GM12878 (cell line): ENCODE results near the gene LRR1. TPM values are rescaled to one million over a fixed set of nuclear protein-coding genes. Genes with fewer than 3 reads are reported as not detected.

Source experiments
- ATAC-seq: fragments of 200-7000 bp; cut with Tn5 transposase; 3 replicates; pipeline ENCODE4 v1.9.1; 2020; ENCODE audit warnings: mild to moderate bottlenecking, moderate library complexity
- BruUV-seq: library from RNA; stranded (reverse); fragments of 400-500 nt; replicated peaks from 2 replicates; lab custom pipeline; 2021; lab: Mats Ljungman, UMichigan
- CTCF ChIA-PET: fragments of 300-600 bp; sonication (Branson Sonifier 250); formaldehyde crosslinking; extraction: SDS; loops from one replicate; lab custom pipeline; 2021; ENCODE audit warnings: inconsistent platforms; lab: Yijun Ruan, JAX
- POLR2A ChIA-PET: fragments of 350-600 bp; formaldehyde crosslinking; extraction: SDS; loops from one replicate; lab custom pipeline; 2021; ENCODE audit warnings: inconsistent platforms; lab: Charles Lee
- RAD21 ChIA-PET: fragments of 300-600 bp; sonication (Branson Sonifier 250); formaldehyde crosslinking; loops from one replicate; lab custom pipeline; 2023; ENCODE audit warnings: antibody characterized with exemption; ENCODE audit not compliant: unreplicated experiment; lab: Charles Lee
- SMC1A ChIA-PET: fragments of 300-600 bp; sonication (Branson Sonifier 250); formaldehyde crosslinking; loops from one replicate; lab custom pipeline; 2023; ENCODE audit not compliant: unreplicated experiment, uncharacterized antibody; lab: Charles Lee
- DNase-seq: peaks from one replicate; pipeline ENCODE4 v3.0.0-alpha.2; 2011; ENCODE audit warnings: low read depth, low spot score
- FAIRE-seq: peaks from 3 replicates; lab custom pipeline; 2011; peaks lifted over from hg19 to GRCh38; lab: Jason Lieb, UNC
- H2AFZ ChIP-seq: 2 replicates; pipeline ENCODE4 v1.6.0; 2011; ENCODE audit warnings: low read depth, low read length, control low read depth; ENCODE audit not compliant: control insufficient read depth
- H3K27ac ChIP-seq: 2 replicates; pipeline ENCODE4 v1.5.1; 2011; ENCODE audit warnings: control low read depth; ENCODE audit not compliant: control insufficient read depth, insufficient read depth
- H3K27me3 ChIP-seq, 2 experiments: replicated peaks in 1 of 2; 2 replicates each; pipeline versions ENCODE4 v1.6.0 to v1.6.1; 2011; ENCODE audit warnings: low read length in 1 of 2; ENCODE audit not compliant: control insufficient read depth in 2 of 2, insufficient read depth in 2 of 2
- H3K36me3 ChIP-seq, 2 experiments: 2 replicates each; pipeline ENCODE4 v1.5.1; 2011; ENCODE audit warnings: low read length in 1 of 2; ENCODE audit not compliant: control insufficient read depth in 2 of 2, insufficient read depth in 2 of 2
- H3K4me1 ChIP-seq: 2 replicates; pipeline ENCODE4 v1.6.1; 2011; ENCODE audit warnings: mild to moderate bottlenecking, low read length, moderate library complexity, mixed read lengths; ENCODE audit not compliant: control insufficient read depth, insufficient read depth
- H3K4me2 ChIP-seq: 2 replicates; pipeline ENCODE4 v1.6.0; 2011; ENCODE audit warnings: control low read depth; ENCODE audit not compliant: control insufficient read depth, insufficient read depth
- H3K4me3 ChIP-seq: fragments of 200-600 bp; sonication (generic); 2 replicates; pipeline ENCODE4 v1.5.1; 2016
- H3K79me2 ChIP-seq: 2 replicates; pipeline ENCODE4 v1.6.0; 2011; ENCODE audit warnings: low read length; ENCODE audit not compliant: control insufficient read depth, insufficient read depth
- H3K9ac ChIP-seq: 2 replicates; pipeline ENCODE4 v1.8.0; 2011; ENCODE audit warnings: low read length, control low read depth, mixed read lengths; ENCODE audit not compliant: control insufficient read depth, insufficient read depth
- H3K9me3 ChIP-seq: replicated peaks from 3 replicates; pipeline ENCODE4 v1.5.1; 2011; ENCODE audit warnings: mild to moderate bottlenecking, low read length; ENCODE audit not compliant: control insufficient read depth, insufficient read depth
- H4K20me1 ChIP-seq: 2 replicates; pipeline ENCODE4 v1.6.0; 2011; ENCODE audit not compliant: control insufficient read depth, insufficient read depth
- CREM ChIP-seq: IDR thresholded peaks from 2 replicates; pipeline ENCODE4 v1.6.1; 2014; ENCODE audit warnings: antibody characterized with exemption, low read depth
- FOS ChIP-seq: IDR thresholded peaks from 3 replicates; pipeline ENCODE4 v1.6.1; 2011; ENCODE audit warnings: borderline replicate concordance; ENCODE audit not compliant: insufficient read length; ENCODE audit errors: extremely low read depth
- KAT2A ChIP-seq: conservative IDR thresholded peaks from 2 replicates; pipeline ENCODE4 v1.6.1; 2011; ENCODE audit warnings: low read depth, low read length; ENCODE audit not compliant: control insufficient read depth
- MYB ChIP-seq: fragments of 150-350 bp; IDR thresholded peaks from 2 replicates; pipeline ENCODE4 v1.6.1; 2014; ENCODE audit warnings: mild to moderate bottlenecking, low read depth, low read length, borderline replicate concordance
- NFYA ChIP-seq: IDR thresholded peaks from 2 replicates; pipeline ENCODE4 v1.6.1; 2011; ENCODE audit warnings: low read depth, mild to moderate bottlenecking, low read length, improper control_type of control experiment, borderline replicate concordance
- RAD51 ChIP-seq: fragments of 450-650 bp; IDR thresholded peaks from 2 replicates; pipeline ENCODE4 v1.6.1; 2016; ENCODE audit warnings: moderate library complexity, mild to moderate bottlenecking, inconsistent platforms
- RFX5 ChIP-seq: IDR thresholded peaks from 2 replicates; pipeline ENCODE4 v1.6.1; 2011; ENCODE audit warnings: low read depth, low read length, improper control_type of control experiment
- SREBF1 ChIP-seq: IDR thresholded peaks from 2 replicates; pipeline ENCODE4 v1.6.1; 2012; ENCODE audit warnings: mild to moderate bottlenecking, low read length
- SREBF2 ChIP-seq: IDR thresholded peaks from 2 replicates; pipeline ENCODE4 v1.6.1; 2012; ENCODE audit warnings: mild to moderate bottlenecking, low read length
- YY1 ChIP-seq: IDR thresholded peaks from 2 replicates; pipeline ENCODE4 v1.6.1; 2011; ENCODE audit warnings: low read depth, mild to moderate bottlenecking, low read length
- whole genome bisulfite sequencing: methylation state at CpG from one replicate; pipeline ENCODE4 v1.1.6; 2016; ENCODE audit warnings: low lambda C conversion rate; ENCODE audit not compliant: insufficient replicate concordance, insufficient coverage; ENCODE audit errors: missing lambda C conversion rate; 5-methylcytosine and 5-hydroxymethylcytosine counted together
- in situ Hi-C: fragments of 300-500 bp; cut with MboI; formaldehyde crosslinking; loops from 9 replicates; pipeline ENCODE4 v1.14.3; 2018; ENCODE audit warnings: mixed read lengths
- intact Hi-C: fragments of 100-400 bp; cut with micrococcal nuclease; formaldehyde crosslinking; loops from one replicate; pipeline ENCODE4 v1.14.2; 2022; ENCODE audit not compliant: unreplicated experiment
- polyA plus RNA-seq, 11 experiments: library from polyadenylated mRNA; depleted of rRNA in 4 of 11; unstranded in 6 of 11; stranded (reverse) in 5 of 11; fragments of >200 nt; fragmentation: Nextera tagmentation in 4 of 11; fragmentation: Illumina TruSeq in 1 of 11; extraction: Ambion mirVana in 4 of 11; extraction: Trizol in 1 of 11; gene quantifications; 1 replicate in 1 of 11; 2 replicates in 10 of 11; pipeline versions ENCODE4 v1.2.1 to v1.2.3, GENCODE V29; 2011 to 2016; ENCODE audit warnings: inconsistent platforms in 2 of 11, missing spikeins in 2 of 11, low read depth in 1 of 11
- total RNA-seq, 4 experiments: library from RNA; depleted of rRNA in 3 of 4; stranded (reverse); fragments of >200 nt in 3 of 4; fragmentation: Illumina TruSeq in 1 of 4; extraction: Trizol in 1 of 4; gene quantifications; 2 replicates each; pipeline versions ENCODE4 v1.2.1 to v1.2.3, GENCODE V29; 2013 to 2021
- TF ChIP-seq, protein P1 (sequence below): IDR thresholded peaks from 2 replicates; pipeline ENCODE4 v1.6.1; 2012; ENCODE audit warnings: low read depth, low read length, improper control_type of control experiment
- TF ChIP-seq, protein P2 (sequence below): fragments of 450-650 bp; IDR thresholded peaks from 2 replicates; pipeline ENCODE4 v1.6.1; 2017; ENCODE audit warnings: antibody characterized with exemption, mild to moderate bottlenecking, moderate library complexity
- TF ChIP-seq, protein P3 (sequence below): IDR thresholded peaks from 2 replicates; pipeline ENCODE4 v1.6.1; 2012; ENCODE audit warnings: mild to moderate bottlenecking, low read depth, low read length
- TF ChIP-seq, protein P4 (sequence below): IDR thresholded peaks from 2 replicates; pipeline ENCODE4 v1.6.1; 2011; ENCODE audit warnings: low read depth, low read length, improper control_type of control experiment, borderline replicate concordance

The LRR1 gene
- total and polyA plus RNA-seq, 10 of the 15 experiments (the other 5 are each of a cell fraction or from before 2014, with no cell fraction given), result 36.9 to 110 (median 53.1) TPM

DNA sequence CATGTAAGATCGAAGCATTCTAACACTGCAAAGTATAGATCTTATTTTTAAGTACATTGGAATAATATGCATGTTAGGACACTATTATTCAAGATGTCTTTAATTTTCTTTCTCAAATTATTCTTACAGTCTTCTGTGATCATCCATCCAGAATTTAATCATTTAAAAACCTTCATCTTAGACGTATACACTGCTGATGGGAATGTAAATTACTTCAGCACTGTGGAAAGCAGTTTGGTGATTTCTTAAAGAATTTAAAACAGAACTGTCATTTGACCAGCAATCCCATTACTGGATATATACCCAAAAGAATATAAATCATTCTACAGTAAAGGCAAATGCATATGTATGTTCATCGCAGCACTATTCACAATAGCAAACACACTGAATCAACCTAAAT lies 9.4 kb upstream of the LRR1 start:
- H3K4me3 ChIP-seq, result no peak overlapping the region
- H3K27ac ChIP-seq, result no peak overlapping the region
- 84% methylated on average over 3 of the region's 3 CpGs for WGBS
- no peaks in the 10 kb centered on the region for H3K27me3 ChIP-seq
- ChIA-PET CTCF (interaction anchor here (1.0 to 5.6 kb wide), 2 partner anchors 7 to 13 kb away, joined by 3 to 75 read pairs; partner anchors contain the start of gene LRR1), RAD21 (interaction anchor here (3.6 kb wide), 1 partner anchor 128 kb away, joined by 22 read pairs; no protein-coding TSS in a partner anchor), SMC1A (no interaction called here), POLR2A (no interaction called here)
- H3K4me2 ChIP-seq, result no peak overlapping the region
- H2AFZ ChIP-seq, result no peak overlapping the region
- peaks cover 18% of the 10 kb centered on the region for H3K79me2 ChIP-seq
- no TSS peak for BruUV-seq
- FAIRE-seq (no peak), DNase-seq (no peak), ATAC-seq (no peak)
- H3K9me3 ChIP-seq, result no peaks in the 10 kb centered on the region
- H3K36me3 ChIP-seq, result no peaks in the 10 kb centered on the region
- in situ Hi-C loops, result no loop called here
- H3K4me1 ChIP-seq, result peaks cover 6% of the 10 kb centered on the region; the same call in 1 of the 2 replicates
- H4K20me1 ChIP-seq, result no peaks in the 10 kb centered on the region
- H3K9ac ChIP-seq, result no peak overlapping the region
- intact Hi-C loops, result loop anchor here (5.0 kb wide), 1 partner anchor 127 kb away; no protein-coding TSS in a partner anchor
- TF ChIP-seq, protein P1, sequence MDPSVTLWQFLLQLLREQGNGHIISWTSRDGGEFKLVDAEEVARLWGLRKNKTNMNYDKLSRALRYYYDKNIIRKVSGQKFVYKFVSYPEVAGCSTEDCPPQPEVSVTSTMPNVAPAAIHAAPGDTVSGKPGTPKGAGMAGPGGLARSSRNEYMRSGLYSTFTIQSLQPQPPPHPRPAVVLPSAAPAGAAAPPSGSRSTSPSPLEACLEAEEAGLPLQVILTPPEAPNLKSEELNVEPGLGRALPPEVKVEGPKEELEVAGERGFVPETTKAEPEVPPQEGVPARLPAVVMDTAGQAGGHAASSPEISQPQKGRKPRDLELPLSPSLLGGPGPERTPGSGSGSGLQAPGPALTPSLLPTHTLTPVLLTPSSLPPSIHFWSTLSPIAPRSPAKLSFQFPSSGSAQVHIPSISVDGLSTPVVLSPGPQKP, result no peak
- TF ChIP-seq RAD51 (no peak), NFYA (no peak), MYB (no peak), KAT2A (no peak), FOS (no peak), CREM (no peak), SREBF2 (no peak), SREBF1 (no peak), YY1 (no peak), RFX5 (no peak)
- TF ChIP-seq, protein P2, sequence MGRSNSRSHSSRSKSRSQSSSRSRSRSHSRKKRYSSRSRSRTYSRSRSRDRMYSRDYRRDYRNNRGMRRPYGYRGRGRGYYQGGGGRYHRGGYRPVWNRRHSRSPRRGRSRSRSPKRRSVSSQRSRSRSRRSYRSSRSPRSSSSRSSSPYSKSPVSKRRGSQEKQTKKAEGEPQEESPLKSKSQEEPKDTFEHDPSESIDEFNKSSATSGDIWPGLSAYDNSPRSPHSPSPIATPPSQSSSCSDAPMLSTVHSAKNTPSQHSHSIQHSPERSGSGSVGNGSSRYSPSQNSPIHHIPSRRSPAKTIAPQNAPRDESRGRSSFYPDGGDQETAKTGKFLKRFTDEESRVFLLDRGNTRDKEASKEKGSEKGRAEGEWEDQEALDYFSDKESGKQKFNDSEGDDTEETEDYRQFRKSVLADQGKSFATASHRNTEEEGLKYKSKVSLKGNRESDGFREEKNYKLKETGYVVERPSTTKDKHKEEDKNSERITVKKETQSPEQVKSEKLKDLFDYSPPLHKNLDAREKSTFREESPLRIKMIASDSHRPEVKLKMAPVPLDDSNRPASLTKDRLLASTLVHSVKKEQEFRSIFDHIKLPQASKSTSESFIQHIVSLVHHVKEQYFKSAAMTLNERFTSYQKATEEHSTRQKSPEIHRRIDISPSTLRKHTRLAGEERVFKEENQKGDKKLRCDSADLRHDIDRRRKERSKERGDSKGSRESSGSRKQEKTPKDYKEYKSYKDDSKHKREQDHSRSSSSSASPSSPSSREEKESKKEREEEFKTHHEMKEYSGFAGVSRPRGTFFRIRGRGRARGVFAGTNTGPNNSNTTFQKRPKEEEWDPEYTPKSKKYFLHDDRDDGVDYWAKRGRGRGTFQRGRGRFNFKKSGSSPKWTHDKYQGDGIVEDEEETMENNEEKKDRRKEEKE, result no peak
- TF ChIP-seq, protein P3, sequence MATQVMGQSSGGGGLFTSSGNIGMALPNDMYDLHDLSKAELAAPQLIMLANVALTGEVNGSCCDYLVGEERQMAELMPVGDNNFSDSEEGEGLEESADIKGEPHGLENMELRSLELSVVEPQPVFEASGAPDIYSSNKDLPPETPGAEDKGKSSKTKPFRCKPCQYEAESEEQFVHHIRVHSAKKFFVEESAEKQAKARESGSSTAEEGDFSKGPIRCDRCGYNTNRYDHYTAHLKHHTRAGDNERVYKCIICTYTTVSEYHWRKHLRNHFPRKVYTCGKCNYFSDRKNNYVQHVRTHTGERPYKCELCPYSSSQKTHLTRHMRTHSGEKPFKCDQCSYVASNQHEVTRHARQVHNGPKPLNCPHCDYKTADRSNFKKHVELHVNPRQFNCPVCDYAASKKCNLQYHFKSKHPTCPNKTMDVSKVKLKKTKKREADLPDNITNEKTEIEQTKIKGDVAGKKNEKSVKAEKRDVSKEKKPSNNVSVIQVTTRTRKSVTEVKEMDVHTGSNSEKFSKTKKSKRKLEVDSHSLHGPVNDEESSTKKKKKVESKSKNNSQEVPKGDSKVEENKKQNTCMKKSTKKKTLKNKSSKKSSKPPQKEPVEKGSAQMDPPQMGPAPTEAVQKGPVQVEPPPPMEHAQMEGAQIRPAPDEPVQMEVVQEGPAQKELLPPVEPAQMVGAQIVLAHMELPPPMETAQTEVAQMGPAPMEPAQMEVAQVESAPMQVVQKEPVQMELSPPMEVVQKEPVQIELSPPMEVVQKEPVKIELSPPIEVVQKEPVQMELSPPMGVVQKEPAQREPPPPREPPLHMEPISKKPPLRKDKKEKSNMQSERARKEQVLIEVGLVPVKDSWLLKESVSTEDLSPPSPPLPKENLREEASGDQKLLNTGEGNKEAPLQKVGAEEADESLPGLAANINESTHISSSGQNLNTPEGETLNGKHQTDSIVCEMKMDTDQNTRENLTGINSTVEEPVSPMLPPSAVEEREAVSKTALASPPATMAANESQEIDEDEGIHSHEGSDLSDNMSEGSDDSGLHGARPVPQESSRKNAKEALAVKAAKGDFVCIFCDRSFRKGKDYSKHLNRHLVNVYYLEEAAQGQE, result no peak
- TF ChIP-seq, protein P4, sequence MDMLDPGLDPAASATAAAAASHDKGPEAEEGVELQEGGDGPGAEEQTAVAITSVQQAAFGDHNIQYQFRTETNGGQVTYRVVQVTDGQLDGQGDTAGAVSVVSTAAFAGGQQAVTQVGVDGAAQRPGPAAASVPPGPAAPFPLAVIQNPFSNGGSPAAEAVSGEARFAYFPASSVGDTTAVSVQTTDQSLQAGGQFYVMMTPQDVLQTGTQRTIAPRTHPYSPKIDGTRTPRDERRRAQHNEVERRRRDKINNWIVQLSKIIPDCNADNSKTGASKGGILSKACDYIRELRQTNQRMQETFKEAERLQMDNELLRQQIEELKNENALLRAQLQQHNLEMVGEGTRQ, result no peak
